ENCODE measurements around the gene CLSTN3.

CLSTN3 gene

DNA sequence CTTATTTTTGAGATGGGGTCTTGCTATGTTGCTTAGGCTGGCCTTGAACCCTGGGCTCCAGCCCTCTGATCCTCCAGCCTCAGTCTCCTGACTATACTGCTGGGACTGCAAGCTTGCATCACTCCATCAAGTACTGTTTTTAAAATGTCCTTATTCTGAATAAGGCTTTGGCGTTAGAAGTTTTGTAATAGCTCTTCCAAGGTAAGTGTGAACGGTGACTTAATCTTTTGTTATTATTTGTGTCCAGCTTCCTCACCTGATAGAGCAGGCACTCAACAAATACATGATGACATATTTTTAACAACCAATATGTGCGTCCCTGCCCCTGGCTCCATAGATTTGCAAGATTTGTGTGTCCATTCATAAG is 22.6 kb upstream of the CLSTN3 start:
- Mint-ChIP-seq H3K4me3 (peak overlapping the region; percentile 91 to 94 (median 92)), H3K4me1 (peaks cover 13% of the 10 kb centered on the region), H3K27me3 (ENCODE audit: low read depth) (no peaks in the 10 kb centered on the region), H3K27ac (peak overlapping the region; percentile 93 to 99 (median 99)), H3K36me3 (ENCODE audit: low read depth) (peaks cover 32% of the 10 kb centered on the region), H3K9me3 (peaks cover 10% of the 10 kb centered on the region)
- TF ChIP-seq, protein P1, sequence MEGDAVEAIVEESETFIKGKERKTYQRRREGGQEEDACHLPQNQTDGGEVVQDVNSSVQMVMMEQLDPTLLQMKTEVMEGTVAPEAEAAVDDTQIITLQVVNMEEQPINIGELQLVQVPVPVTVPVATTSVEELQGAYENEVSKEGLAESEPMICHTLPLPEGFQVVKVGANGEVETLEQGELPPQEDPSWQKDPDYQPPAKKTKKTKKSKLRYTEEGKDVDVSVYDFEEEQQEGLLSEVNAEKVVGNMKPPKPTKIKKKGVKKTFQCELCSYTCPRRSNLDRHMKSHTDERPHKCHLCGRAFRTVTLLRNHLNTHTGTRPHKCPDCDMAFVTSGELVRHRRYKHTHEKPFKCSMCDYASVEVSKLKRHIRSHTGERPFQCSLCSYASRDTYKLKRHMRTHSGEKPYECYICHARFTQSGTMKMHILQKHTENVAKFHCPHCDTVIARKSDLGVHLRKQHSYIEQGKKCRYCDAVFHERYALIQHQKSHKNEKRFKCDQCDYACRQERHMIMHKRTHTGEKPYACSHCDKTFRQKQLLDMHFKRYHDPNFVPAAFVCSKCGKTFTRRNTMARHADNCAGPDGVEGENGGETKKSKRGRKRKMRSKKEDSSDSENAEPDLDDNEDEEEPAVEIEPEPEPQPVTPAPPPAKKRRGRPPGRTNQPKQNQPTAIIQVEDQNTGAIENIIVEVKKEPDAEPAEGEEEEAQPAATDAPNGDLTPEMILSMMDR (IDR thresholded peaks at IDR 0.05; ENCODE audit: unreplicated experiment in 3 of 3) = no peak

DNA sequence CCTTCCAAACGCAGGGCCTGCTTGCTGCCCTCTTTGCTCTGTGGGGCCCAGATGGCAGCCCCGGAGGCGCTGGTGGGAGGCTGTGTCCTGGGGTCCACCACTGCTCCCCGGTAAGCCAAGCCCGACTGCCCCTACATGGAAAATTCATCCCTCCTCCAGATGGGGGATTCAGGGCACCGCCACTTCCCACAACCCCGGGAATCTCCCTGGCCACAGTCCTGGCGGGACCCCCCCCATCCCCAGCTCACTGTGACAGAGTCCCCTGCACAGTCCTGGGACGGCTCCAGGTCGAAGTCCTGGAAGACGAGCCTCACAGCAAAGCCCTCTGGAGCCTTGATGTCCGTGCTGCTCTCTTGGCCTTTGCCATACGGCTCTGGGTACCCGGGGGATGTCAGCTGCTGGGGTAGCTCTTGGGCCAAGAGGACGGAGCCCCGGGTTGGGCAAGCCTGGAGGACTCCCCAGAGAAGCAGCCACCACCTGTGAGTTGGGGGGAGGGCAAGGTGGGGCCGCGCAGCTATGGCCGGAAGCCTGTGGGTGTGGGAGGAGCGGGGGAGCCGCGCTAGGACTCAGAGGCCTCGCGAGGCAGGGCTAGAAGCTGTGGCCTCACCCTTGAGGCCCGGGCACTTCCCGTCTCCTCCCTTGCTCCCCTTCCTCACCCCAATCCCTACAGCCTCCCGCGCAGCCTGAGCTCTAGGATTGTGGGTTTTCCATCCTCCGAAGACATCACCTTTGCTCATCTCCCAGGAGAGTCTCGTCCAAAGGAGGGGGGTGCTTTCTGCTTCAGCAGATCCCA is 22.0 kb upstream of the CLSTN3 start:
- TF ChIP-seq, protein P1 (IDR thresholded peaks at IDR 0.05; ENCODE audit: unreplicated experiment in 3 of 3) = no peak
- Mint-ChIP-seq H3K4me1 (peaks cover 13% of the 10 kb centered on the region), H3K27ac (peak overlapping the region; percentile 93 to 99 (median 99)), H3K9me3 (peaks cover 10% of the 10 kb centered on the region), H3K36me3 (ENCODE audit: low read depth) (peaks cover 29% of the 10 kb centered on the region), H3K27me3 (ENCODE audit: low read depth) (no peaks in the 10 kb centered on the region), H3K4me3 (peak overlapping the region; percentile 91 to 94 (median 92))

DNA sequence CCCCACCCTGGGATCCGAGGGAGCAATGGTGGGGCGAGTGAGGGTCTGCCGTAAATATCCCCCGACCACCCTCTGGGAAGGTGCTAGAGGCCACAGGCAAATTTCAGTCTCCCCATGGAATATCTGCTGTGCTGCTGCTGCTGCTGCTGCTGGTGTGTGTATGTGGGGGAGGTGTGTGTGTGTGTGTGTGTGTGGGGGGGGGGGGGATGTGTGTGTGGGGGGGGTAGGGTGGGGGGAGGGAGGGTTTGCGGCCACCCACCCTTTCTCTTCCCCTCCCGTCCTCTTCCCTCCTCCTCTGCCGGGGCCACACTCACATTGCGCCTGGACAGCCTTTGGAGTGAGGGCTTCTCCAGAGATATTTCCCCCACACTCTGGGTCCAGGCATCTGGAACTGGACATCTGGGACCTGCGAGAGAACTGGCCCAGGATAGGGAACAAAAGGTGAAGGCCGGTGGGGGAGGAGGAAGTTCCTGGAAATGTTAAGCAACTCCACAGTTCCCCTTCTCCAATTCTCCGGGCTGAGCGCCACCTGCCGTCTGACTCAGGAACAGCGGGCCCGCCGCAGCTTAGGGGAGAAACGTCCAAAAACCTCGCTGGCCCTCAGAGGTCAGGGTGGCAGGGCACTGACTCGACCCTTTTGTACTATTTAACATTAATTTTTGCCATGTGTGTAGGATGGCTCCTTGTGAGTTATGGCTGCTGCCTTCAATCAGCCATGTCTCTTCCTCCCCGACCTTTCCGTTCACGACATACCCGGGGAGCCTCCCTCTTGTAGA is 21.2 kb upstream of the CLSTN3 start, which contains the start of gene C1RL:
Gene C1RL (minus strand): TSS at position 419 of the 776 bp plus-strand sequence. CDS start 34 bp downstream, at position 385.
- Mint-ChIP-seq H3K27me3 (ENCODE audit: low read depth) (peaks cover under 1% of the 10 kb centered on the region), H3K27ac (peak within 1 kb of the TSS; percentile 93 to 99 (median 99)), H3K9me3 (peaks cover 10% of the 10 kb centered on the region), H3K4me1 (peaks cover 13% of the 10 kb centered on the region), H3K4me3 (peak within 1 kb of the TSS; percentile 91 to 94 (median 92)), H3K36me3 (ENCODE audit: low read depth) (peaks cover 21% of the 10 kb centered on the region)
- TF ChIP-seq, protein P1 (IDR thresholded peaks at IDR 0.05; ENCODE audit: unreplicated experiment in 3 of 3) = peak; percentile 96 to 99 (median 96)

DNA sequence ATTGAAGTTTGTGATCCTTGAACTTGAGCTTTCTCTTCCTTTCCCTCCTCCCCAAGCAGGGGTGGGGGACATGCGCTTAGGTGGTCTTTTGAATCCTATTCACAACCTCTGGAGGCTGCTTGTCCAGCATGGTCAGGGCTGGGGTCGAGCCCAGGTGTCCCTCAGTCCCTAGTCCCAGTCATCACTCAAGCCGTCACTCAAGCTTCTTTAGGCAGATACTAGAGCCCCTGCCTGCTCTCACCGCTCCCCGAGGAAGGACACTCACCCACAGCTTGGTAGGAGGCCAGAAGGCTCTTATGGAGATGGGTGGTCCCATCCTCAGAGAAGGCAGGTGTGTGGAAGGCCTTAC is 20.6 kb upstream of the CLSTN3 start:
- Mint-ChIP-seq H3K27me3 (ENCODE audit: low read depth) (peaks cover 4% of the 10 kb centered on the region), H3K36me3 (ENCODE audit: low read depth) (peaks cover 20% of the 10 kb centered on the region), H3K27ac (peak overlapping the region; percentile 93 to 99 (median 99)), H3K4me3 (peak overlapping the region; percentile 91 to 94 (median 92)), H3K4me1 (peaks cover 13% of the 10 kb centered on the region), H3K9me3 (peaks cover 10% of the 10 kb centered on the region)
- TF ChIP-seq, protein P1 (IDR thresholded peaks at IDR 0.05; ENCODE audit: unreplicated experiment in 3 of 3) = no peak

DNA sequence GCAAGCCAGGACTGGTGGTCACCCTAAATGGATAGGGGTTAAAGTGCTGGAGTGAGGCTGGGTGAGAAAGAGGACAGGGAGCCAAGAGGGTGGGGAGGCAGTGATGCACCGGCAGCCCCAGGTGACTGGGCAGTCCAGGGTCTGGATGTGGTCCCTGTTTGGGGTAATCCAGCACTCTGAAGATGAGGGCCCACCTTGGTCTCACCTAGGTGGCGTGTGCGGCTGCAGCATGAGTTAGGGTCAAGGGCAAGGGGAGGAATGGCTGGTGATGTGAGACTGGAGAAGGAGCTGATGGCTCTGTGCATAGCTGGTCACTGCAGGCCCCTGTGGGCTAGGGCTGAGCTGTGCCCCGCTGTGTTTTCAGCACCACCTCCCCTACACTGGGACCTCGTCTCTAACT is 19.5 kb upstream of the CLSTN3 start:
- H3K4me3 Mint-ChIP-seq = peak overlapping the region in 1 of 3 experiments; percentile 23
- peaks cover 4% of the 10 kb centered on the region for H3K27me3 Mint-ChIP-seq (ENCODE audit: low read depth)
- TF ChIP-seq, protein P1 (IDR thresholded peaks at IDR 0.05; ENCODE audit: unreplicated experiment in 3 of 3) = no peak
- H3K27ac Mint-ChIP-seq = no peak overlapping the region
- peaks cover 22% of the 10 kb centered on the region for H3K36me3 Mint-ChIP-seq (ENCODE audit: low read depth)
- peaks cover 8% of the 10 kb centered on the region for H3K9me3 Mint-ChIP-seq
- peaks cover 13% of the 10 kb centered on the region for H3K4me1 Mint-ChIP-seq
